GM21723 (cell line): ENCODE measurements around the gene FAM227A.

Source experiments
- ATAC-seq: cut with Tn5 transposase; IDR thresholded peaks from one replicate; pipeline ENCODE4 v1.9.1; 2021; ENCODE audit warnings: mild to moderate bottlenecking, moderate library complexity; ENCODE audit not compliant: unreplicated experiment

FAM227A gene

GRCh38 chr22:38554281-38554680, 101.9 kb downstream of the FAM227A start:
- no peak for ATAC-seq

- no peak for ATAC-seq
Measured at GRCh38 chr22:38549101-38549894, 106.9 kb downstream of the FAM227A start.

- no peak for ATAC-seq
Measured at GRCh38 chr22:38540701-38541100, 115.5 kb downstream of the FAM227A start.

GRCh38 chr22:38531251-38531938, 124.8 kb downstream of the FAM227A start:
- no peak for ATAC-seq
